Testis (tissue), 3 donors: ENCODE results near the gene TTL. TPM values are rescaled to one million over a fixed set of nuclear protein-coding genes. Genes with fewer than 3 reads are reported as not detected.

ENCODE experiments used
- DNase-seq: peaks from one replicate; pipeline ENCODE4 v3.0.0-alpha.2; 2019
- H3K27ac ChIP-seq, 2 donors: fragments of 200-600 bp; sonication (generic); one replicate each; pipeline ENCODE4 v1.5.1; 2019
- H3K27me3 ChIP-seq: fragments of 200-600 bp; sonication (generic); one replicate; pipeline ENCODE4 v1.5.1; 2019
- H3K36me3 ChIP-seq: fragments of 200-600 bp; sonication (generic); one replicate; pipeline ENCODE4 v1.5.1; 2017; ENCODE audit warnings: low read depth; ENCODE audit errors: missing control alignments
- H3K4me1 ChIP-seq: fragments of 200-600 bp; sonication (generic); one replicate; pipeline ENCODE4 v1.5.1; 2019
- H3K4me3 ChIP-seq, 2 donors: fragments of 200-600 bp; sonication (generic); one replicate each; pipeline ENCODE4 v1.5.1; 2017 to 2019
- H3K9me3 ChIP-seq: fragments of 200-600 bp; sonication (generic); one replicate; pipeline ENCODE4 v1.5.1; 2017
- CTCF ChIP-seq, 3 experiments: fragments of 450-650 bp in 2 of 3; fragments of 200-600 bp in 1 of 3; sonication (generic) in 1 of 3; IDR thresholded peaks; one replicate each; pipeline ENCODE4 v1.5.1; 2016 to 2019; ENCODE audit warnings: antibody characterized with exemption in 3 of 3, mild to moderate bottlenecking in 2 of 3, moderate library complexity in 1 of 3
- POLR2A ChIP-seq: fragments of 450-650 bp; IDR thresholded peaks from one replicate; pipeline ENCODE4 v1.6.1; 2017; ENCODE audit warnings: antibody characterized with exemption, mild to moderate bottlenecking, moderate library complexity
- WGBS, 2 donors: methylation state at CpG; one replicate each; pipeline ENCODE4 v1.1.5; 2018; 5-methylcytosine and 5-hydroxymethylcytosine counted together
- intact Hi-C: fragments of 100-400 bp; cut with DNase I; formaldehyde crosslinking; loops from one replicate; pipeline ENCODE4 v1.15.1; 2023; ENCODE audit warnings: low total_unique reads
- polyA plus RNA-seq: library from polyadenylated mRNA; stranded (reverse); fragments of 350-450 nt; fragmentation: Illumina TruSeq; extraction: RNeasy Lipid Tissue Mini Kit (QIAGEN cat#74804); gene quantifications from one replicate; pipeline ENCODE4 v1.2.3, GENCODE V29; 2014; ENCODE audit warnings: low read depth, low replicate concordance; ENCODE audit not compliant: insufficient read depth
- total RNA-seq, 2 donors: library from RNA; depleted of rRNA; stranded (reverse); fragments of >200 nt; gene quantifications; one replicate each; pipeline ENCODE4 v1.2.3, GENCODE V29; 2016

TTL gene
- total and polyA plus RNA-seq, 3 donors from 2014 or later, result 11.4 to 14.3 (median 12.2) TPM

- no peaks in the 10 kb centered on the region for H3K36me3 ChIP-seq
- no peak overlapping the region for H3K4me3 ChIP-seq
- no peaks in the 10 kb centered on the region for H3K27me3 ChIP-seq
- H3K4me1 ChIP-seq, result no peaks in the 10 kb centered on the region
- DNase-seq, result no peak
- no peak overlapping the region for H3K27ac ChIP-seq
- intact Hi-C loops, result no loop called here
- TF ChIP-seq CTCF (IDR thresholded peaks at IDR 0.05) (no peak), POLR2A (no peak)
- H3K9me3 ChIP-seq, result no peaks in the 10 kb centered on the region
Observed at GRCh38 chr2:112454586-112454985, 27.4 kb upstream of the TTL start.

GRCh38 chr2:112459372-112459771 is 22.6 kb upstream of the TTL start:
- WGBS, 2 donors, result 96 to 100% methylated on average over 1 of the region's 1 CpG
- Histone ChIP-seq H3K27ac (no peak overlapping the region), H3K27me3 (no peaks in the 10 kb centered on the region), H3K9me3 (no peaks in the 10 kb centered on the region), H3K4me3 (no peak overlapping the region), H3K4me1 (no peaks in the 10 kb centered on the region), H3K36me3 (no peaks in the 10 kb centered on the region)
- TF ChIP-seq CTCF (IDR thresholded peaks at IDR 0.05), result no peak
- TF ChIP-seq POLR2A, result no peak
- no peak for DNase-seq
- intact Hi-C loops, result no loop called here

- Histone ChIP-seq H3K36me3 (no peaks in the 10 kb centered on the region), H3K4me3 (no peak overlapping the region), H3K4me1 (no peaks in the 10 kb centered on the region), H3K9me3 (no peaks in the 10 kb centered on the region), H3K27me3 (no peaks in the 10 kb centered on the region), H3K27ac (no peak overlapping the region)
- no peak for DNase-seq
- intact Hi-C loops, result no loop called here
- TF ChIP-seq CTCF (IDR thresholded peaks at IDR 0.05) (no peak), POLR2A (no peak)
- WGBS, 2 donors, result 59 to 78% methylated on average over 5 of the region's 5 CpGs
Observed at GRCh38 chr2:112462178-112462577, 19.8 kb upstream of the TTL start.

- WGBS, 2 donors, result 84 to 87% methylated on average over 1 of the region's 1 CpG
- no peaks in the 10 kb centered on the region for H3K9me3 ChIP-seq
- no peaks in the 10 kb centered on the region for H3K4me1 ChIP-seq
- TF ChIP-seq POLR2A, result no peak
- no peak for TF ChIP-seq CTCF (IDR thresholded peaks at IDR 0.05)
- intact Hi-C loops, result no loop called here
- H3K27me3 ChIP-seq, result no peaks in the 10 kb centered on the region
- no peak overlapping the region for H3K27ac ChIP-seq
- H3K36me3 ChIP-seq, result no peaks in the 10 kb centered on the region
- H3K4me3 ChIP-seq, result no peak overlapping the region
- DNase-seq, result no peak
Observed at GRCh38 chr2:112463256-112463655, 18.7 kb upstream of the TTL start.

GRCh38 chr2:112465382-112465781 is 16.6 kb upstream of the TTL start:
- TF ChIP-seq POLR2A, result no peak
- TF ChIP-seq CTCF (IDR thresholded peaks at IDR 0.05), result no peak
- no peak for DNase-seq
- 69 to 75% methylated on average over 3 of the region's 3 CpGs for WGBS, 2 donors
- Histone ChIP-seq H3K27ac (no peak overlapping the region), H3K4me3 (no peak overlapping the region), H3K27me3 (no peaks in the 10 kb centered on the region), H3K36me3 (no peaks in the 10 kb centered on the region), H3K9me3 (no peaks in the 10 kb centered on the region), H3K4me1 (no peaks in the 10 kb centered on the region)
- intact Hi-C loops, result no loop called here
